WERI-Rb-1 (cell line): Measurements from ENCODE around the gene FAM181A.

Experiments
- DNase-seq: peaks from one replicate; pipeline ENCODE4 v3.0.0-alpha.2; 2020
- H3K27ac ChIP-seq: fragments of 250-450 bp; sonication (Bioruptor Pico); 2 replicates; pipeline ENCODE4 v1.5.1; 2020; ENCODE audit warnings: mild to moderate bottlenecking, moderate library complexity
- H3K27me3 ChIP-seq: fragments of 250-450 bp; sonication (Bioruptor Pico); 2 replicates; pipeline ENCODE4 v1.5.1; 2021; ENCODE audit warnings: mild to moderate bottlenecking, low read depth, moderate library complexity; ENCODE audit not compliant: insufficient read depth, severe bottlenecking
- H3K36me3 ChIP-seq: fragments of 250-450 bp; sonication (Bioruptor Pico); 2 replicates; pipeline ENCODE4 v1.5.1; 2020; ENCODE audit warnings: mild to moderate bottlenecking, moderate library complexity
- H3K4me3 ChIP-seq: 2 replicates; pipeline ENCODE4 v1.5.1; 2011; ENCODE audit warnings: low read depth, mild to moderate bottlenecking, control low read depth, low read length
- H3K9me3 ChIP-seq: fragments of 250-450 bp; sonication (Bioruptor Pico); 2 replicates; pipeline ENCODE4 v1.5.1; 2021; ENCODE audit warnings: mild to moderate bottlenecking, moderate library complexity; ENCODE audit not compliant: severe bottlenecking
- CTCF ChIP-seq: IDR thresholded peaks from 2 replicates; pipeline ENCODE4 v1.5.1; 2011; ENCODE audit warnings: low read depth, mild to moderate bottlenecking, control low read depth, inconsistent platforms, low read length

The FAM181A gene

GRCh38 chr14:93915070-93915705 lies 12.0 kb upstream of the FAM181A start:
- Histone ChIP-seq H3K27me3 (no peaks in the 10 kb centered on the region), H3K36me3 (no peaks in the 10 kb centered on the region), H3K27ac (no peak overlapping the region), H3K9me3 (peaks cover 7% of the 10 kb centered on the region), H3K4me3 (no peak overlapping the region)
- no peak for TF ChIP-seq CTCF
- no peak for DNase-seq

GRCh38 chr14:93915800-93916199 lies 11.3 kb upstream of the FAM181A start:
- TF ChIP-seq CTCF: no peak
- H3K4me3 ChIP-seq: no peak overlapping the region
- no peak for DNase-seq
- H3K9me3 ChIP-seq: peaks cover 7% of the 10 kb centered on the region
- no peaks in the 10 kb centered on the region for H3K27me3 ChIP-seq
- no peaks in the 10 kb centered on the region for H3K36me3 ChIP-seq
- H3K27ac ChIP-seq: no peak overlapping the region

GRCh38 chr14:93916498-93916897 lies 10.6 kb upstream of the FAM181A start:
- H3K9me3 ChIP-seq: peaks cover 7% of the 10 kb centered on the region

GRCh38 chr14:93917141-93917540 lies 10.0 kb upstream of the FAM181A start:
- H3K4me3 ChIP-seq: no peak overlapping the region
- no peaks in the 10 kb centered on the region for H3K36me3 ChIP-seq
- TF ChIP-seq CTCF: no peak
- peaks cover 7% of the 10 kb centered on the region for H3K9me3 ChIP-seq
- no peaks in the 10 kb centered on the region for H3K27me3 ChIP-seq
- DNase-seq: no peak
- H3K27ac ChIP-seq: no peak overlapping the region

More at GRCh38 chr14:93916498-93916897, 10.6 kb upstream of the FAM181A start:
- Histone ChIP-seq H3K27ac (no peak overlapping the region), H3K4me3 (no peak overlapping the region), H3K36me3 (no peaks in the 10 kb centered on the region), H3K27me3 (no peaks in the 10 kb centered on the region)
- no peak for TF ChIP-seq CTCF
- no peak for DNase-seq

- Histone ChIP-seq H3K4me3 (no peak overlapping the region), H3K36me3 (no peaks in the 10 kb centered on the region), H3K27ac (no peak overlapping the region), H3K27me3 (no peaks in the 10 kb centered on the region), H3K9me3 (peaks cover 7% of the 10 kb centered on the region)
- DNase-seq: no peak
- TF ChIP-seq CTCF: no peak
These were observed 5.9 kb upstream of the FAM181A start for GRCh38 chr14:93921001-93921806.
